Panc1 (cell line): Measurements from ENCODE around the gene SH3GL1. TPM values are rescaled to one million over a fixed set of nuclear protein-coding genes. Genes with fewer than 3 reads are reported as not detected.

ENCODE experiments used
- ATAC-seq: fragments of 200-7000 bp; cut with Tn5 transposase; 2 replicates; pipeline ENCODE4 v1.9.1; 2020; ENCODE audit warnings: mild to moderate bottlenecking, moderate library complexity
- BruUV-seq: library from RNA; stranded (reverse); fragments of 400-500 nt; replicated peaks from 2 replicates; lab custom pipeline; 2021; lab: Mats Ljungman, UMichigan
- CTCF ChIA-PET: fragments of 300-600 bp; sonication (Branson Sonifier 250); formaldehyde crosslinking; loops from one replicate; lab custom pipeline; 2022; ENCODE audit warnings: antibody characterized with exemption; lab: Charles Lee
- POLR2A ChIA-PET: fragments of 300-600 bp; sonication (Branson Sonifier 250); formaldehyde crosslinking; loops from one replicate; lab custom pipeline; 2022; ENCODE audit warnings: antibody characterized with exemption; lab: Charles Lee
- DNase-seq: peaks from one replicate; pipeline ENCODE4 v3.0.0-alpha.2; 2010; ENCODE audit warnings: low read depth, low spot score
- H3K27ac ChIP-seq: 2 replicates; pipeline ENCODE4 v1.5.1; 2011; ENCODE audit warnings: mild to moderate bottlenecking, low read length, inconsistent platforms
- H3K27me3 ChIP-seq: fragments of 200-500 bp; sonication (Bioruptor generic); 2 replicates; pipeline ENCODE4 v1.6.0; 2014; ENCODE audit warnings: low read length, inconsistent platforms; ENCODE audit not compliant: control insufficient read depth, insufficient read depth
- H3K36me3 ChIP-seq: fragments of 200-500 bp; sonication (Bioruptor generic); 2 replicates; pipeline ENCODE4 v1.5.1; 2014; ENCODE audit warnings: inconsistent platforms, mild to moderate bottlenecking, low read length, moderate library complexity; ENCODE audit not compliant: control insufficient read depth, insufficient read depth
- H3K4me1 ChIP-seq: 2 replicates; pipeline ENCODE4 v1.5.1; 2011; ENCODE audit warnings: inconsistent platforms, mild to moderate bottlenecking, low read length, moderate library complexity; ENCODE audit not compliant: control insufficient read depth, insufficient read depth
- H3K4me3 ChIP-seq, 2 experiments: 2 replicates each; pipeline ENCODE4 v1.5.1; 2011 to 2012; ENCODE audit warnings: low read depth in 2 of 2, low read length in 2 of 2, mild to moderate bottlenecking in 2 of 2, inconsistent platforms in 1 of 2, moderate library complexity in 1 of 2
- H3K9me3 ChIP-seq: fragments of 200-500 bp; sonication (Bioruptor generic); 2 replicates; pipeline ENCODE4 v1.5.1; 2014; ENCODE audit warnings: low read depth, mild to moderate bottlenecking, inconsistent platforms, low read length, moderate library complexity; ENCODE audit not compliant: control insufficient read depth, insufficient read depth
- CTCF ChIP-seq: fragments of 450-650 bp; IDR thresholded peaks from 2 replicates; pipeline ENCODE4 v1.5.1; 2017; ENCODE audit warnings: mild to moderate bottlenecking
- POLR2AphosphoS5 ChIP-seq: IDR thresholded peaks from 2 replicates; pipeline ENCODE4 v1.6.1; 2012; ENCODE audit warnings: mild to moderate bottlenecking, low read depth, low read length, moderate library complexity
- REST ChIP-seq, 2 experiments: IDR thresholded peaks; 2 replicates each; pipeline ENCODE4 v1.6.1; 2011 to 2012; ENCODE audit warnings: low read depth in 2 of 2, control low read depth in 1 of 2, low read length in 1 of 2, mild to moderate bottlenecking in 1 of 2, moderate library complexity in 1 of 2; ENCODE audit not compliant: insufficient read depth in 1 of 2
- SIN3A ChIP-seq: IDR thresholded peaks from 2 replicates; pipeline ENCODE4 v1.6.1; 2012; ENCODE audit warnings: low read depth, mild to moderate bottlenecking, low read length, moderate library complexity, borderline replicate concordance; ENCODE audit not compliant: insufficient read depth
- TCF7L2 ChIP-seq: IDR thresholded peaks from 2 replicates; pipeline ENCODE4 v1.6.1; 2011; ENCODE audit warnings: mild to moderate bottlenecking, low read depth, low read length, inconsistent platforms
- in situ Hi-C: cut with HindIII; loops from 2 replicates; pipeline ENCODE4 v1.10.0; 2016; ENCODE audit warnings: low sequenced_read_pairs, low pct_unique_long_range_greater_than_20kb
- intact Hi-C: fragments of 100-400 bp; cut with micrococcal nuclease; formaldehyde crosslinking; loops from one replicate; pipeline ENCODE4 v1.10.0; 2022; ENCODE audit not compliant: unreplicated experiment
- total RNA-seq: library from RNA; stranded (reverse); gene quantifications from one replicate; pipeline ENCODE4 v1.2.1, GENCODE V29; 2021; ENCODE audit not compliant: unreplicated experiment

The SH3GL1 gene
- total RNA-seq, 1 experiment from 2014 or later = 57.1 TPM

- in situ Hi-C loops (no loop called here), intact Hi-C loops (no loop called here)
- no peak for TF ChIP-seq TCF7L2
- TF ChIP-seq SIN3A = no peak
- no peak for TF ChIP-seq REST (IDR thresholded peaks at IDR 0.05; ENCODE audit: insufficient read depth in 1 of 2, low read depth in 2 of 2, low read length in 1 of 2)
- no peak for TF ChIP-seq POLR2AphosphoS5
- no peak for TF ChIP-seq CTCF
- BruUV-seq = no TSS peak
- ChIA-PET POLR2A (interaction anchor here (1.0 kb wide), 1 partner anchor 10 kb away, joined by 3 read pairs; no protein-coding TSS in a partner anchor), CTCF (no interaction called here)
- Histone ChIP-seq H3K4me1 (no peaks in the 10 kb centered on the region), H3K27me3 (no peaks in the 10 kb centered on the region), H3K9me3 (no peaks in the 10 kb centered on the region), H3K27ac (no peak overlapping the region), H3K36me3 (peaks cover 4% of the 10 kb centered on the region; the same call in 1 of the 2 replicates), H3K4me3 (no peak overlapping the region)
- ATAC-seq = no peak
- no peak for DNase-seq
Observed at GRCh38 chr19:4416268-4416667, 15.9 kb upstream of the SH3GL1 start.

GRCh38 chr19:4415352-4415751, 15.0 kb upstream of the SH3GL1 start:
- Histone ChIP-seq H3K27ac (no peak overlapping the region), H3K4me3 (no peak overlapping the region), H3K4me1 (no peaks in the 10 kb centered on the region), H3K36me3 (peaks cover 4% of the 10 kb centered on the region; the same call in 1 of the 2 replicates), H3K9me3 (no peaks in the 10 kb centered on the region), H3K27me3 (no peaks in the 10 kb centered on the region)
- POLR2A ChIA-PET = no interaction called here
- CTCF ChIA-PET = no interaction called here
- no peak for DNase-seq
- ATAC-seq = no peak
- in situ Hi-C loops (no loop called here), intact Hi-C loops (no loop called here)
- TF ChIP-seq REST (IDR thresholded peaks at IDR 0.05; ENCODE audit: insufficient read depth in 1 of 2, low read depth in 2 of 2, low read length in 1 of 2) (no peak), SIN3A (no peak), POLR2AphosphoS5 (no peak), CTCF (no peak)
- no TSS peak for BruUV-seq
